K562 (cell line): ENCODE data around the gene RXRA. TPM values are rescaled to one million over a fixed set of nuclear protein-coding genes. Genes with fewer than 3 reads are reported as not detected.

Source experiments
- CC2D1A ChIP-seq: fragments of 450-650 bp; IDR thresholded peaks from 2 replicates; pipeline ENCODE4 v1.6.1; 2017; ENCODE audit warnings: mild to moderate bottlenecking
- GATA2 ChIP-seq: sonication (generic); formaldehyde crosslinking; IDR thresholded peaks from 2 replicates; pipeline ENCODE4 v1.4.0; 2020; ENCODE audit warnings: mild to moderate bottlenecking, missing genetic modification reagents
- GTF2F1 ChIP-seq: IDR thresholded peaks from 2 replicates; pipeline ENCODE4 v1.6.1; 2011; ENCODE audit warnings: low read depth, low read length, improper control_type of control experiment
- HEY1 ChIP-seq: fragments of 250-450 bp; sonication (Bioruptor Pico); IDR thresholded peaks from 2 replicates; pipeline ENCODE4 v1.5.0; 2020; ENCODE audit warnings: mild to moderate bottlenecking, moderate library complexity, borderline replicate concordance
- JUND ChIP-seq, 2 experiments: IDR thresholded peaks; 2 replicates in 1 of 2; 3 replicates in 1 of 2; pipeline ENCODE4 v1.6.1; 2011; ENCODE audit warnings: borderline replicate concordance in 2 of 2, low read depth in 2 of 2, low read length in 2 of 2, improper control_type of control experiment in 1 of 2, missing biosample characterization in 1 of 2, missing genetic modification characterization in 1 of 2, missing genetic modification reagents in 1 of 2
- NBN ChIP-seq: fragments of 450-650 bp; IDR thresholded peaks from 2 replicates; pipeline ENCODE4 v1.6.1; 2016; ENCODE audit warnings: low read depth, mild to moderate bottlenecking
- NFE2L1 ChIP-seq: fragments of 450-650 bp; IDR thresholded peaks from 2 replicates; pipeline ENCODE4 v1.6.1; 2016; ENCODE audit warnings: missing genetic modification characterization, low read depth, mild to moderate bottlenecking, missing compliant biosample characterization, moderate library complexity, borderline replicate concordance
- RB1 ChIP-seq: fragments of 450-650 bp; IDR thresholded peaks from 2 replicates; pipeline ENCODE4 v1.6.1; 2017; ENCODE audit warnings: low read depth, mild to moderate bottlenecking
- ZNF134 ChIP-seq: fragments of 250-450 bp; sonication (Bioruptor Pico); conservative IDR thresholded peaks from 2 replicates; pipeline ENCODE4 v1.4.0; 2020
- ZNF431 ChIP-seq: sonication (generic); formaldehyde crosslinking; IDR thresholded peaks from 2 replicates; pipeline ENCODE4 v1.8.0; 2022; ENCODE audit warnings: mild to moderate bottlenecking, missing genetic modification reagents
- polyA plus RNA-seq, 8 experiments: library from polyadenylated mRNA; depleted of rRNA in 4 of 8; stranded (reverse) in 5 of 8; unstranded in 3 of 8; fragments of >200 nt; fragmentation: Nextera tagmentation in 2 of 8; fragmentation: Illumina TruSeq in 1 of 8; extraction: Ambion mirVana in 2 of 8; extraction: Trizol in 1 of 8; gene quantifications; 2 replicates each; pipeline versions ENCODE4 v1.2.1 to v1.2.3, GENCODE V29; 2011 to 2014; ENCODE audit warnings: inconsistent platforms in 1 of 8, missing spikeins in 1 of 8
- total RNA-seq, 7 experiments: library from RNA; depleted of rRNA in 6 of 7; stranded (reverse); fragments of >200 nt in 6 of 7; fragmentation: Illumina TruSeq in 2 of 7; extraction: Trizol in 2 of 7; gene quantifications; 2 replicates each; pipeline versions ENCODE4 v1.2.1 to v1.2.3, GENCODE V29; 2011 to 2021; ENCODE audit warnings: low replicate concordance in 1 of 7
- TF ChIP-seq, protein P1 (sequence below), 2 experiments: fragments of 450-650 bp; formaldehyde crosslinking in 1 of 2; IDR thresholded peaks; 2 replicates each; pipeline versions ENCODE4 v1.4.0 to v1.6.1; 2014 to 2020; ENCODE audit warnings: mild to moderate bottlenecking in 2 of 2, borderline replicate concordance in 1 of 2, low read depth in 1 of 2
- TF ChIP-seq, protein P2 (sequence below): sonication (generic); formaldehyde crosslinking; IDR thresholded peaks from 2 replicates; pipeline ENCODE4 v1.9.0; 2022; ENCODE audit warnings: mild to moderate bottlenecking, missing genetic modification reagents
- TF ChIP-seq, protein P3 (sequence below), 2 experiments: fragments of 450-650 bp; IDR thresholded peaks; 2 replicates each; pipeline ENCODE4 v1.6.1; 2018; ENCODE audit warnings: mild to moderate bottlenecking in 2 of 2, low read depth in 1 of 2; ENCODE audit not compliant: partially characterized antibody in 2 of 2

The RXRA gene
- total and polyA plus RNA-seq, 9 of the 15 experiments (the other 6 are each of a cell fraction or from before 2014, with no cell fraction given) = 0.35 to 23.6 (median 4.6) TPM

DNA sequence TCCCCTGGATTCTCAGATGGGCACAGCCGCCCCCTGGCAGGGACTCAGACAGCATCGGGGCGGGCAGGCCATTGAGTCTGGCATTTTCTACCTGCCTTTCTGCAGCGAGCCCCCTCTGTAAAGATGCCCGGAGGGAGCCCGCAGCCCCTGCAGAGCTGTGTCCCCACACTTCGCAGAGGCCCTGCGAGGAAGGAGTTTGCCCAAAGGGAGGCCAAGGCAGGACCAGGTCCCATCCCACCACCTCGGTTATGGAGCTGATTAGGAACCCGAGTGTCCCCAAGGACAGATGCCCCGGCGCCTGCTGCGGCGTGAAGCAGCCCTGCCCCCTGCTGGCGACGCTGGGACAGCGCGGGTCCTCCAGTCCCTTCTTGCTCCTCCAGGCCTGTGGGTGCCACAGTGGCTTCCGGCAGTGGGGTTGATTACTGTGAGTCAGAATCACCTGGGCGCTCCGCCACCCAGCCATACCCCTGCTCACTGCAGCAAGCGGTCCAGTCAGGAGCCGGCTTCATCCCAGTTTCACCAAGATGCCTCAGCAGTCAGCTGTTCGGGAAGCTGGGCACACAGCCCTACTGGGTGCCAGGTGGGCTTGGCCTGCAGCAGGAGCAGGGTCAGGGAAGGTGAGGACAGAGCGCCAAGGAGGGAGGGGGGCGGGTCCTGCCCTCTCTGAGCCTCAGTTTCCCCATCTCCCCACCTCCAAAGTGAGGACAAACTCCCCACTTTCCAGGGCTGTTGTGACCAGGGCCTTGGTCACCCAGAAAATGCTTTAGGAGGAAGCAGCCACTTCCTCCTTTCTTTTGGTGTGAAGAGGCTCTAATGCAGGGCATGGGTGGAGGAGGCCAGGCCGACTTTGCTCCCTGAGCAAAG is 117.2 kb downstream of the RXRA start (continued):
- peak; percentile 58; the same call in 1 of the 2 replicates for TF ChIP-seq CC2D1A
- TF ChIP-seq, protein P1, sequence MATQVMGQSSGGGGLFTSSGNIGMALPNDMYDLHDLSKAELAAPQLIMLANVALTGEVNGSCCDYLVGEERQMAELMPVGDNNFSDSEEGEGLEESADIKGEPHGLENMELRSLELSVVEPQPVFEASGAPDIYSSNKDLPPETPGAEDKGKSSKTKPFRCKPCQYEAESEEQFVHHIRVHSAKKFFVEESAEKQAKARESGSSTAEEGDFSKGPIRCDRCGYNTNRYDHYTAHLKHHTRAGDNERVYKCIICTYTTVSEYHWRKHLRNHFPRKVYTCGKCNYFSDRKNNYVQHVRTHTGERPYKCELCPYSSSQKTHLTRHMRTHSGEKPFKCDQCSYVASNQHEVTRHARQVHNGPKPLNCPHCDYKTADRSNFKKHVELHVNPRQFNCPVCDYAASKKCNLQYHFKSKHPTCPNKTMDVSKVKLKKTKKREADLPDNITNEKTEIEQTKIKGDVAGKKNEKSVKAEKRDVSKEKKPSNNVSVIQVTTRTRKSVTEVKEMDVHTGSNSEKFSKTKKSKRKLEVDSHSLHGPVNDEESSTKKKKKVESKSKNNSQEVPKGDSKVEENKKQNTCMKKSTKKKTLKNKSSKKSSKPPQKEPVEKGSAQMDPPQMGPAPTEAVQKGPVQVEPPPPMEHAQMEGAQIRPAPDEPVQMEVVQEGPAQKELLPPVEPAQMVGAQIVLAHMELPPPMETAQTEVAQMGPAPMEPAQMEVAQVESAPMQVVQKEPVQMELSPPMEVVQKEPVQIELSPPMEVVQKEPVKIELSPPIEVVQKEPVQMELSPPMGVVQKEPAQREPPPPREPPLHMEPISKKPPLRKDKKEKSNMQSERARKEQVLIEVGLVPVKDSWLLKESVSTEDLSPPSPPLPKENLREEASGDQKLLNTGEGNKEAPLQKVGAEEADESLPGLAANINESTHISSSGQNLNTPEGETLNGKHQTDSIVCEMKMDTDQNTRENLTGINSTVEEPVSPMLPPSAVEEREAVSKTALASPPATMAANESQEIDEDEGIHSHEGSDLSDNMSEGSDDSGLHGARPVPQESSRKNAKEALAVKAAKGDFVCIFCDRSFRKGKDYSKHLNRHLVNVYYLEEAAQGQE (IDR thresholded peaks at IDR 0.05; ENCODE audit: borderline replicate concordance) = peak; percentile 94
- TF ChIP-seq, protein P1 (CRISPR knock-in tag; IDR thresholded peaks at IDR 0.05; ENCODE audit: low read depth) = no peak
- TF ChIP-seq ZNF134 = no peak
- no peak for TF ChIP-seq ZNF431 (CRISPR knock-in tag)
- TF ChIP-seq, protein P2, sequence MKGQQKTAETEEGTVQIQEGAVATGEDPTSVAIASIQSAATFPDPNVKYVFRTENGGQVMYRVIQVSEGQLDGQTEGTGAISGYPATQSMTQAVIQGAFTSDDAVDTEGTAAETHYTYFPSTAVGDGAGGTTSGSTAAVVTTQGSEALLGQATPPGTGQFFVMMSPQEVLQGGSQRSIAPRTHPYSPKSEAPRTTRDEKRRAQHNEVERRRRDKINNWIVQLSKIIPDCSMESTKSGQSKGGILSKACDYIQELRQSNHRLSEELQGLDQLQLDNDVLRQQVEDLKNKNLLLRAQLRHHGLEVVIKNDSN = no peak
- no peak for TF ChIP-seq GTF2F1
- TF ChIP-seq, protein P3, sequence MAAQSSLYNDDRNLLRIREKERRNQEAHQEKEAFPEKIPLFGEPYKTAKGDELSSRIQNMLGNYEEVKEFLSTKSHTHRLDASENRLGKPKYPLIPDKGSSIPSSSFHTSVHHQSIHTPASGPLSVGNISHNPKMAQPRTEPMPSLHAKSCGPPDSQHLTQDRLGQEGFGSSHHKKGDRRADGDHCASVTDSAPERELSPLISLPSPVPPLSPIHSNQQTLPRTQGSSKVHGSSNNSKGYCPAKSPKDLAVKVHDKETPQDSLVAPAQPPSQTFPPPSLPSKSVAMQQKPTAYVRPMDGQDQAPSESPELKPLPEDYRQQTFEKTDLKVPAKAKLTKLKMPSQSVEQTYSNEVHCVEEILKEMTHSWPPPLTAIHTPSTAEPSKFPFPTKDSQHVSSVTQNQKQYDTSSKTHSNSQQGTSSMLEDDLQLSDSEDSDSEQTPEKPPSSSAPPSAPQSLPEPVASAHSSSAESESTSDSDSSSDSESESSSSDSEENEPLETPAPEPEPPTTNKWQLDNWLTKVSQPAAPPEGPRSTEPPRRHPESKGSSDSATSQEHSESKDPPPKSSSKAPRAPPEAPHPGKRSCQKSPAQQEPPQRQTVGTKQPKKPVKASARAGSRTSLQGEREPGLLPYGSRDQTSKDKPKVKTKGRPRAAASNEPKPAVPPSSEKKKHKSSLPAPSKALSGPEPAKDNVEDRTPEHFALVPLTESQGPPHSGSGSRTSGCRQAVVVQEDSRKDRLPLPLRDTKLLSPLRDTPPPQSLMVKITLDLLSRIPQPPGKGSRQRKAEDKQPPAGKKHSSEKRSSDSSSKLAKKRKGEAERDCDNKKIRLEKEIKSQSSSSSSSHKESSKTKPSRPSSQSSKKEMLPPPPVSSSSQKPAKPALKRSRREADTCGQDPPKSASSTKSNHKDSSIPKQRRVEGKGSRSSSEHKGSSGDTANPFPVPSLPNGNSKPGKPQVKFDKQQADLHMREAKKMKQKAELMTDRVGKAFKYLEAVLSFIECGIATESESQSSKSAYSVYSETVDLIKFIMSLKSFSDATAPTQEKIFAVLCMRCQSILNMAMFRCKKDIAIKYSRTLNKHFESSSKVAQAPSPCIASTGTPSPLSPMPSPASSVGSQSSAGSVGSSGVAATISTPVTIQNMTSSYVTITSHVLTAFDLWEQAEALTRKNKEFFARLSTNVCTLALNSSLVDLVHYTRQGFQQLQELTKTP (IDR thresholded peaks at IDR 0.05; ENCODE audit: low read depth in 1 of 2, partially characterized antibody in 2 of 2) = no peak
- TF ChIP-seq RB1 = peak; percentile 85; the same call in 1 of the 2 replicates
- no peak for TF ChIP-seq JUND (IDR thresholded peaks at IDR 0.05; ENCODE audit: borderline replicate concordance, low read depth, low read length)
- no peak for TF ChIP-seq JUND (tag; IDR thresholded peaks at IDR 0.05; ENCODE audit: borderline replicate concordance, low read depth, low read length)
- no peak for TF ChIP-seq HEY1
- TF ChIP-seq GATA2 (CRISPR knock-in tag) = no peak
- no peak for TF ChIP-seq NFE2L1 (tag)
- no peak for TF ChIP-seq NBN
